HG02571 (cell line): Measurements from ENCODE around the gene KHDRBS2.

Source experiments
- ATAC-seq: cut with Tn5 transposase; IDR thresholded peaks from one replicate; pipeline ENCODE4 v1.9.1; 2021; ENCODE audit warnings: mild to moderate bottlenecking, moderate library complexity; ENCODE audit not compliant: unreplicated experiment

The KHDRBS2 gene

DNA sequence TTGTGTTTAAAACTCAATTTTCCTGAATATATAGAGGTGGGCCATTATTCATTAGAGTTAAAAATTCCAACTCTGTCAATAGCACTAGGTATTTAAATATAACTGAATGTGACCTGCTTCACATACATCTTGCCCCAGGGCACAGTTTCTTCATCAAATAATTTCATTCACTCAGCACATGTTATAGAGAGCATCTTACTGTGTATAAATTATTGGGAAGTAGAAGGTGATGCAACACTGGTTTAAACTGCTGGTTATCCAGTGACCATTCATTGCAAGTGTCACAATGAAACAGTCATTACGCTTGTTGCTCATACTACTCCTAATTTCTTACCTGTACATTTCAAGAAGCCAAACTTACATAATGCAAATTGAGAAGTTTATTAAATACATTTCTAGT lies 93.4 kb downstream of the KHDRBS2 start:
- no peak for ATAC-seq

DNA sequence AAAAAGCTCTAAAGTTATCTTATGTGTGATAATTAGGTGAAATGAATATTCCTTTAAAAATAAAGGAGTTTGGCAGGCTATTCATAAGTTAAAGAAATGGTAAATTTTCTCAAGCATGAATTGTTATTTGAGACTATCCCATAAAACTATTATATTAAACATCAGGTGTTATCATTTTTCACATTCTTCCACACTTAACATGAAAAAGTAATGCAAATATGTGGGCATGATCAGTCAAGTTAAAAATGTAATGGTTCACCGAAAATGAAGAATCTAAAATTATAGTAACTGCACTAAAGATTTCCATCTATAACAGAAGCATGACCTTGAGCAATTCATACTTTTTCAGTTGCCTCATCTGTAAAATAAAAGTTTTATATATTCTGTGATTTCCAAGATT lies 110.8 kb downstream of the KHDRBS2 start:
- no peak for ATAC-seq

DNA sequence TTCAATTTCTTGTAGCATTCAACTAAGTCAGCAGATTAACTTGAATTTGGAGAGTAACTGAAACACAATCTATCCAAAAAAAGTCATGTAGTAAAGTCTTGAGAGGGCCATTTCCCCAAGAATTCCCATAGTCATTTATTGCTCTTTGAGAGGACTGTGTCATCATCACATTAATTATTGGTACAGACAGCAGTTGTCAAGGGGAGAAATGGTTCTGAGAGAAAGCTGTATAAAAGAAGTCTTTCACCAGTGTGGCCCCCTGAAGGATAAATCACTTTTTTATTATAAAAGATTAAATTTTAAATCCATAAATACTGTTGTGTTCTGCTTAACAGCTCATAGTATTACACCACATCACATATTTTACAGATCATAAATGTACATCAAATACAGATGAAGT lies 111.5 kb downstream of the KHDRBS2 start:
- ATAC-seq: no peak

DNA sequence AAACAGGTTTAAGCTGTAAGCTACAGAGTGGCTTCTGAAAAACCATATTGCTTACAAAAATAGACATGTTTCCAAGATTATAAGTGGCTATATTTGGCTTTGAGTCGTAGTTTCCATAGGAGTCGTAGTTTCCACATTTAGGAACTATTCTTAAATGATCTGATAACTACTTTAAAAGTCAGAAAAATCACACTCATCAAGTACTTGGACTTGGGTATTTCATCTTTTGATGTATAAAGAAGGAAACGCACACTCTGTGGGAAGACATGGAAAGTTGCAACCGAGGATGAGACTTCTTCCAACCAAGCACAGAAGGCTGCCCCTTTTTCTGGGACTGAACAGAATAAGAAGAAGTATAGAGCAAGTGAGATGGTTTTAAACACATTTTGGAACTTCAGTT lies 118.3 kb downstream of the KHDRBS2 start:
- no peak for ATAC-seq

DNA sequence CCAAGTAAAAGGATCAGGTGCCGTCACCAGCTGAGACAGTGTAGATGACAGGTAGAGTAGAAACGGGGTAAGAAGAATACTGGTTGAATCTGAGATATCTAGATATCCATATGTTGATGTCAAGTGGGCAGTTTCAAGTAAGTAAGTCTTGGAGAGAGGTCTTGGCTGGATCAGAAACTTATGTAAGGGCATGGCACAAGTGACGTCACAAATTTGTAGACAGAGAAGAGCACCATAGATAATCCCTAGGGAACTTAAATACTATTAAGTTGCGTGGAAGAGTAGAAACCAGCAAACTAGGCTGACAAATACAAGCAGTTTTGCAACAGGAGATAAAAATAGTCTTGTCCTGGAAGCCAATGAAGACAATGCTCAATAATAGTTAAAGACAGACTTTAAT lies 123.2 kb downstream of the KHDRBS2 start:
- no peak for ATAC-seq

DNA sequence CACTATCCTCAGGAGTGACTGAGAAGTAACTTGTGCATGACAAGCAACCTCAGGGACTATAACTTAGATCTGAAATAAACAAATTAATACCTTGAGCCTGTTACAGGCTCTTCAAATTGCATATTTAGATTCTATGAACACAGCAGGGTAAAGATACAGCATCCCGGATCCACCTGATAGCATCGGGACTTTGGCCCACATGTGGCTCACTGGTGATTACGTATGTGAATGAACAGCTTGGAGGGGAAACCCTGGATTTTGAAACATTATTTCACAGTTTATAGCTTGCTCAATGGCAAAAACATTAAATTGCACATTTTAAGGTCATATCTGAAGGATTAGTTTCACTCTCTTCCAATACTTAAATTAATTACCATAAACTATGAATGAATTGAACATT lies 133.2 kb downstream of the KHDRBS2 start:
- ATAC-seq: no peak

DNA sequence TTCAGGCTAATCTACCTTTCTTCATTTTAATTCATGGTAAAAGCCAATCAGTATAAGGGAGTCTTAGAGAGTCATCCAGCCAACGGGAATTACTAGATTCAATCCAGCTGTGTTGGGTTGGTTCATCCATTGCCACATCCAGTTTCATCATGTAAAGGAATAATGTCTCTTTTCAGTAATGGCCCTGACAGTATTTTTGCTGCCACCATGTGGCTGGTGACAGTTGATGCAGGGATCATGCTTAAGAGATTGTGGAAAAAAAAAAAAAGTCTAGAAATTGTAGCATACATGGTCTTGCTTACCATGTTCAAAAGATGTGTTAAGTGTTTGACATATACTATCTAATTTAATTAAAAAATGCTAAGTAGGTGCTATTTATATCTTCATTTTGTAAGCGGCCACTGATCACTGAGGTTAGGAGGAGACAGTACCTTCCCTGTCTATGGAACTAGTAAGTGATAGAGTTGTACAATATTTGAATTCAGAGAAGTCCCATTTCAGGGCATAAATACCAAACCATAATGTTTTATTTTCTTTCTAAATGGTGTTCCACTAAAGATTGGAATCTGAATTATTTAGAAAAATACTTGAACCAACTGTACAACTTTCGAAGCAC lies 135.9 kb downstream of the KHDRBS2 start:
- ATAC-seq: peak; percentile 77

DNA sequence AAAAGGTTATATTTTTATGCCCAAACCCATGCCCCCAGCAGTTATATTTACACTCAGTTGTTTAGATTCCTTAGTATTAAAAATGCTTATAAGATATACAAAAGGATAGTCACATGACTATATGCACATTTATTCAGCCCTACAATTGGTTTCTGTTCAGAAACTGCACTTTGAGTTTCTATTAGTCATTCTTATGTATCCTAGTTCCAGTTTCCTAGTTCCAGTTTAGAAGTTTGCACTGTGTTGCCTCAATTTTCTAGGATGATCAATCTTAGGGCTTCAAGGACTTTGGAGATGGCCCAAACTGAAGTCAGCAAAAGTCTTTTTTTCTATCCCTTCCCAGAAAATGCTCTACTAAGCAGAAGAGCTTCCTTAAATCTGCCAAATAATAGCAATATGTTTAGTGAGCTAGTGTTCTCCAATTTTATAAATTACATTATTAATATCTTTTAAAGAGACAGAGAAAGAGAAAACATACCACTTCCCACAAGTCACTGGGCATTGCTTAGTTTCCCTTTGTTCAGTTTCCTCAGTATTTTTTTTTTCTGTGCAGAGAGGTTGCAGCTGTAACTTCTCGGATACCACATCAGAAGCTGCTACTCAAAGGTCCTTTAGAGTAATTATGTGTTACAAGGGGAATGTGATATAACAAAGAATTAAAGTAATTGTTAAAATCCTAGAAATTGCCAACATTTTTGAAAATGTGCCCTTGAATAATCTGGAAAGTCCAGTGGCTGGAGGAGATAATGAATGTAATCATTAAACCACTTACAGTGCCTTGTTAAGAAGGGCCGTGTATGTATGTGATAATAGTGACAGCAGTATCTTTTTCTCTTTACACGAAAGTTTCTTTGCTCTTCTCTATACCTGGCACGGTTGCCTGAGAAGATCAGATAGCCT lies 138.8 kb downstream of the KHDRBS2 start:
- ATAC-seq: no peak

DNA sequence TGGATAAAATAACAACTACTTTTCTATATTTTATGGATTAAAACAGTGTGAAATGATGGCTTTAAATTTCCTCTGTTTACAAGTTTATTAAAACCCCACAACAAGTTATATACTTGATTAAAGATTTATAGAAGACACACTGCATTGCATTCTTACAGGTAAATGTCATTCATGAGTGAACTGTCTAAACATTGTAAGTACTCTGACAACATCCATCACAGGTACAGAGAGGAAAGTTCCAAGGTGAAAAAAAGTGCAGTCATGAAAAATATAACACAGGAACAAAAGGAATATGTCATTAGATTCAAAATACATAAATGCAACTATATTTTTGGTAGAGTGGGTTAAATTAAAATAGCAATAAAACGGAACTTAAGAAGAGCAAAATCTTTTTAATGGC lies 156.9 kb downstream of the KHDRBS2 start:
- ATAC-seq: no peak

DNA sequence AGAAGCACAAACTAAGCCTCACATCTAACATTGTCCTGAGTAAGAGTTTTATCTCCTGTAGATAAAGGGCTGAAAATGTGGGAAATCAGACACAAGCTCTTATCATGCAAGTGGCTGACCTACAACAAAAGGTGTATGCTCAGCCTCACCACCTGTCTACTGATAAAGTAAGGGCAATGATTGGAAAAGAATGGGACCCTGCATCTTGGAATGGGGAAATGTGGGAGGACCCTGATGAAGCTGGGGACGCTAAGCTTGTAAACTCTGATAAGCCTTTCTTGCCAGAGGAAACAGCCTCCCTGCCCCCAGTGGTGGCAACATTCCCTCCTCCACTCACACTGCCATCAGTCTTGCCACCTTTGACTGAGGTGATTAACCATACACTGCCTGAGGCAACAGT lies 166.6 kb downstream of the KHDRBS2 start:
- no peak for ATAC-seq

DNA sequence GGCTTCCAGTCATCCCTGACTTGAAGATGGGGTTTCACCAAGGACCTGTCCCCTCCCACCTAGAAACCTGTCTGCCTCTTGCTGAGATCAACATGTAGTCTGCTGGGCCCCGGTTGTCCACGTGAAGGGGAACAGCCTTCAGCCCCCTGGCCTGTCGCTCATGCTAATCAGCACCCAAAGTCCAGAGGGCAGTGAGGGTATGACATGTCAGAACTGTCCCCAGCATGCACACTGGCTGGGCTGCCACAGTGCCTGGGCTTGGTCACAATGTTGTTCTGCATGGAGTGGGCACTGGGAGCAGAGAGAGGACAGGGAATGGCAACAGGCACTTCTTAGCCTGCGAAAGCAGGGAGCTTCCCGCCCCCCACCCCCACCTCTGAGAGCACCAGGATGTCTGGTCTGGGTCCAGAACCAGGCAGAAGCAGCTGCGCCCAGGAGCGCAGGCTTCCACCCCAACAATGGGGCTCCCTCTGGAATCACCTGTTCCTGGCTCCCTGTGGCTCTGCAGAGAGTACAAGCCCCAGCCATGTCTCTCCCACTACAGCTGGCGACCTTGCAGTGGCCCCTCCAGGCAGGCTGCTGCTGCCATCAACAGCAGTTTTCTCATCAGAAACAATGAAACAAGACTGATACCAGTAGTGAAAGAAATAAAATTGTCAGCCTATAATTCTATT lies 182.7 kb downstream of the KHDRBS2 start:
- no peak for ATAC-seq

DNA sequence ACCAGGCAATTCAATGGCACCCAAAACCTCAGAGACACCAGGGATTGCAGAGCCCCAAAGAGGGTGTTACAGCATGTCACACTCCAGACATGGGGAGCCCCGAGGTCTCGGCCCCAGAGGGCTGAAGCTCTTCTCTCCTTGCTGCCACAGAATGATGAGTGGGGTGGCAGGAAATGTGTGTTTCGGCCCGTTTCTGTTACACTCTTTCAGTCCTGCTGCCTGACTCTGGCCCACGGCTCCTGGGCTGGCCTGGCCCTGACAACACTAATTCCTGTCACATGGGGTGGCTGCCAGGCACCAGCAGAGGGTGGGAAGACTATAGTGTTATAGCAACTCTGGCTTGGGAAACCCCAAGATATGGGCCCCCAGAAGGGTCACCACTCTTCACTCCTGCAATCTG lies 183.6 kb downstream of the KHDRBS2 start:
- no peak for ATAC-seq

DNA sequence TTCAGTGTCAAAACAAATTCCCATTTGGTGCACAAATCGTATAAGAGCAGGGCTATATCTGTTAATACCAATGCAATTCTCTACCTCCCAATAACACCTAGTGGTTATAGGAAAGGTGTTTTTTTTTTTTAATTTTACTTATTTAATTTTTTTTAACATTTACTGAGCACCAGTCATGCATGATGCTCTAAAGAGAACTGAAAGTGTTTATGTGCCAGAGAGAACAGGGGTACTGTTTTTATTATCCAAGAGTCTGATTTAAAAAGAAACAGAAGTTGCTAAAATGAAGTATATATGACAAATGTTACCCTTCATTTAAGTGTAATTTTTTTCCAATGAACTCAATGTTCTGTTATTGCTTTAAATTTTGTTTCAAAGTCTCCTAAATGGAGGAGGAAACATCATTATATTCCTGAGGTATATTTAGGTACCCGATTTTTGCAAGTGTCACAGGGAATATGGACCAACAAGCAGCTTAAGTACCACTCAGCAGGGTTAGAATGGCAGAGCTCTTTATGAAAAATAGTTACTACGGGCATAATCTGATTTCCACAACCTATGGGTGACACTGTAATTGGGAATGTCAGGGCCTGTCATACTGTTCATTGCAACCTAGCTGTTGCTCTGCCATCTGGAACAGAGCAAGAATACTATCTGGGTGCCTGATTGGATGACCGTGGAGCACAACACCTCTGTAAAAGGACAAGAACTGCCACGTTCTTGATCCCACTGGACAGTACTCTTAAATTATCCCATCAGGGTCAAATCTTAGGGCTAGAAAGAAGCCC lies 195.4 kb downstream of the KHDRBS2 start:
- no peak for ATAC-seq

DNA sequence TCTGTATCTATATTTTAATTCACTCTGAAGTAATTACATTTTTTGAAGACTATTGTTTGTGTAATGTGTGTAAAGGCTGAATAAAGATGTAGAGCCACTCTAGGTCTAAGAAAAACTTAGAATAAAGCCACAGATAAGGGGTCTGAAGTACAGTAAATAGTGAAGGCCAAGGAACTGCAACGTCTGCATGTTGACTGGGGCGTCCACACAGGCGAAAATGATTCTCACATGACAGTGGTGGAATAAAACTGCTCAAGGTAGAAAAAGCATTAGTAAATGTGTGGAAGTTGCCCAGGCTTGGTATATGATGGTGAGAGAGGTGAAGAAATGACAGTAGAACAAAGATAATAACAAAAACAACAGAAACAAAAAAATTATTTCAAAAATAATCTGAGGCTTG lies 196.2 kb downstream of the KHDRBS2 start:
- ATAC-seq: no peak

DNA sequence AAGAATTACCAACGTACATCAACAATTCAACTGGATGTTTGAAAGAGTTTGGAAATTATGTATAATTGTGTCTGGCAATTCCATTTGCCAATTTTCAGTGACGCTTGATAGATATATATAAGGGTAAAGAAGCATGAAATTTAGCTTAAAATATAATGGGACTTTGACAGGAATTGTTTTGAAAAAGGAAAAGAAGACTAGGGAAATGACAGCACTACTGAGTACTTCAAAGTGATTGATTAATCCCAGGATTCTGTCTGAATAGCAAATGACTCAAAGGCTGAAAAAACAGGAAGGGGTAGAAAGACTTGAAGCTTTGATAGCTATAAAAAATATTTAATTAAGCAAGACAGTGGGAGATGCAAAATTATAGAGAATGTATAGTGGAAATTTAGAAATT lies 200.0 kb downstream of the KHDRBS2 start:
- no peak for ATAC-seq

DNA sequence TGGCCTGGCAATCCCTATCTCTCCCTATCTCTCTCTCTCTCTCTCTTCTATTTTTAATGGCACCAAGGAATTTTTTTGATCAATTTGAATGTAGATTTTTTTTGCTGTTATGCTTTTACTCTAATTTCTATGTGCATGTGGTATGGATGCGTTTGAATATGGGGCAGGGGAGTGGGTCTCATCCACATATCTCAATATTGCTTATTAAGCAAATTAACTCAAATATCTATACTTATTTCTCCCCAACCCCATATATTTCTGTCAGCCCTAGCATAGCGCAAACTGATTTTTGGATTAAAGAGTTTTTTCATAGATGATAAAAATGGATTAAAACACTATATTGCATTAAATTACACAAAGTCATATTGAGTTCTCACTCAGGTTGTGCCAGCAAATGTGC lies 210.2 kb downstream of the KHDRBS2 start:
- ATAC-seq: no peak

DNA sequence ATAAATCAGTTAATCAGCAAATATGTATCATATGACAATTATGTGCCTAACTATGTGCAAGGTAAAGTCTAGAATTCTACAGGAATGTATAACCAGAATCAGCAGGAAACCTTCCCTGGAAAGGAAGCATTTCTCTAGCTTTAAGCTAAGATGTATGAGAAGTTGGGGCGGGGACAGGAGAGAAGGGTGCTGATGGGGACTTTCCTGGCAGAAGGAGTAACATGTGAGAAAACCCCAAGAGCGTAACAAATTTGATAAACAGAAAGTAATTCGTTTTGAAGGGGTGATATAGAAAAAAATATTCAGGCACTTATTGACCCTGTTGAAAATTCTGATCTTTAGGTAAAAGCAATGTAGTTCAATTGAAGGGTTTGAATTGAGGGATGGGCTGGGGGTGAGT lies 226.1 kb downstream of the KHDRBS2 start:
- ATAC-seq: no peak

DNA sequence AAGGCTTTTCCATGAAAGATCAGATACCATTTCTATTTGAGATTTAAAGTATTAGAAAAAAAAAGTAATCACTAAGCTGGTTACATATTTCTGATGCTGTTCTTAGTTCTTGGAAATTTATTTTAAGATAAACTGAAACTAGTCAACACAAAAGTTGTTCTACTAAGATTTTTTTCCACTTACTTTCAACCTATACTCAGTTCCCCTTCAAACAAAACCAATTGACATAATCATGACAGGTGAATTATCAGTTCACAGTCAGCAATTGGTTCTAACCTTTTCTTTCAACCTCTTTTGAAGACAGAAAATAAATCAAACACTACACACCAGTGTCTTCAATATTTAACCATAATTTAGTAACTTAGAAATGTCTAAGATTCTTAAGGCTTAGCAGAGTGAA lies 228.7 kb downstream of the KHDRBS2 start:
- ATAC-seq: no peak

DNA sequence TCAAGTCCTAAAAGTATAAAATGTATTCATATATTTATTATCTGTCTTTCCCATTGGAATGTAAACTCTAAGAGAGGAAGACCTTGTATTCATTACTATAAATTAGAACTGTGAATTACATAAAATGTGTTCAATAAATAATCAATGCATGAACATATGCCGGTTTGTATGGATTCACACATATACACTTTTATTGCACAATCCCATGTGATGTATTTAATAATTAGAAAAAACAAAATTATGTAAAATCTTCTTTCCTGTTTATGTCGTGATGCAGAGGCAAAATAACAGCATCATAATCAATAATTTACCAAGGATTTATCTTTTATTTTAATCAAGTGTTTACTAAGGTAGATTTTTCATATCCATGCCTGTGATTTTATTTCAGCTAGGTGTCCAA lies 240.5 kb downstream of the KHDRBS2 start:
- no peak for ATAC-seq

DNA sequence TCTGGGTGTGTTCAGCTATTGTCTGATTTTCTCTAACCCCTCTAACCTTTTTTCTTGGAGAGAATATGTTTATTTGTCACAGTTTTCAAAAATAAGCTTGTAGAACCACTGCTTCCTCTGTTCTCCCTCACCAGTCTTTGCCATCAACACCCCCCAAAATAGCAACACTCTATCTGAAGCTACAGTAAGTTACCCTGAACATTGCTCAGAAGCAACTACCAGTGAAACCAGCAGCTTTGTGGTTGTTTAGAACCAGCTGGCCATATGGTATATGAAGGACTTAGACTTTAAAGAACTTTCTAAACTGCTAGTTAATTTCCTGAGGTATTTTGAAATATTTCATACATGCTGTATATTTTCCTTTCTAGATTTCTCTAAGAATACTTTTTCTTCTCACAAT lies 242.9 kb downstream of the KHDRBS2 start:
- ATAC-seq: no peak

DNA sequence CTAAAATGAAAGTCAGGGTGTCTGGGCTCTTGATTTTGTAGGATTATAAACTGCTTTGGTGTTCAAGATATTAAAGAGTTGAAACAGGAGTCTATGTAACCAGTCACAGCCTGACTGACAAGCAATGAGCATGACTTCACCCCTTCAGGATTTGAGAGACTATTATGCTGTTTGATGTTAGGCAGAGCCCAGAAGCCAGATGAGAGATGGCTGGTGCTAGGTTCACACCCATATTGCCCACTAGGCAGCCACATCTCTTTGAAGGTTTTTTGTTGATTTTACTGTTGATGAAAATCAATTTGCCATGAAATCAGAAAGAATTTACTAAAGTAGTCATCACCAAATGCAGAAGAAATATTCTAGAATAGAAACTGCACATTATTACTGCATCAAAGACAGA lies 243.6 kb downstream of the KHDRBS2 start:
- ATAC-seq: no peak
